Activated CD4-positive, alpha-beta memory T cell treated with anti-CD3 and anti-CD28 coated beads, Interleukin-2, amount 10 ng/mL, durations not matched to agents 7 days and 5 days (primary cell): ENCODE results near the gene PLXNB2. TPM values are rescaled to one million over a fixed set of nuclear protein-coding genes. Genes with fewer than 3 reads are reported as not detected.

Experiments used
- CTCF ChIA-PET: fragments of 350-600 bp; sonication (Branson Sonifier 250); formaldehyde crosslinking; loops from one replicate; lab custom pipeline; 2021; ENCODE audit warnings: antibody characterized with exemption, inconsistent platforms; lab: Charles Lee
- POLR2A ChIA-PET: fragments of 350-600 bp; sonication (Branson Sonifier 250); formaldehyde crosslinking; loops from one replicate; lab custom pipeline; 2021; ENCODE audit warnings: antibody characterized with exemption; lab: Charles Lee
- DNase-seq: peaks from one replicate; pipeline ENCODE4 v3.0.0-alpha.2; 2020
- H3K27ac Mint-ChIP-seq: one replicate; pipeline ENCODE4 v1.8.0; 2021; ENCODE audit warnings: mild to moderate bottlenecking, mixed read lengths
- H3K27me3 Mint-ChIP-seq: one replicate; pipeline ENCODE4 v1.8.0; 2021; ENCODE audit warnings: mixed read lengths
- H3K36me3 Mint-ChIP-seq: one replicate; pipeline ENCODE4 v1.8.0; 2021; ENCODE audit warnings: low read depth, mixed read lengths
- H3K4me1 Mint-ChIP-seq: one replicate; pipeline ENCODE4 v1.8.0; 2021; ENCODE audit warnings: mixed read lengths
- H3K4me3 Mint-ChIP-seq: one replicate; pipeline ENCODE4 v1.8.0; 2021; ENCODE audit warnings: mild to moderate bottlenecking, mixed read lengths
- H3K9me3 Mint-ChIP-seq: one replicate; pipeline ENCODE4 v1.8.0; 2021; ENCODE audit warnings: mixed read lengths
- total RNA-seq, 2 experiments: library from RNA; stranded (reverse); gene quantifications; one replicate each; pipeline ENCODE4 v1.2.3, GENCODE V29; 2021

The PLXNB2 gene
- total RNA-seq, 2 experiments from 2014 or later = 21.5 to 23.5 TPM

DNA sequence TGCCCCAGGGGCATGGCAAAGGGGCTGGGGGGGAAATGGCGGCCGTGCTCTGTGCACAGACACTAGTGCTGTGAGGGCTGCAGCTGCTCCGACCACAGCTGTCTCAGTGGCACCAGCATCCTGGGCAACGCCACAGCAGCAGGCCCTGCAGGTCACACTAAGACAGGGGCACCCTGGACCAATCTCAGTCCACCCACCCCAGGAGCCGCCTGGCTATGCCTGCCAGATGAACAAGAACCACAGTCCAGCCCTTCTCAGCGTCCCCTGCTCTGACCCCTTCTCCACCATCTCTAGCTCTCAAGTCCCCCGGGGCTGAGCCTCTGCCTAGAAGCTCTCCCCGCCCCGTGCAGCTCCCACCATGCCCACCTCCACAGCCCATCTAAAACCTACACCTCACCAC lies 79.1 kb downstream of the PLXNB2 start:
- no peaks in the 10 kb centered on the region for H3K4me1 Mint-ChIP-seq
- no peak overlapping the region for H3K4me3 Mint-ChIP-seq
- no peak overlapping the region for H3K27ac Mint-ChIP-seq
- no peaks in the 10 kb centered on the region for H3K9me3 Mint-ChIP-seq
- no peaks in the 10 kb centered on the region for H3K27me3 Mint-ChIP-seq
- POLR2A ChIA-PET = no interaction called here
- H3K36me3 Mint-ChIP-seq = peaks cover 23% of the 10 kb centered on the region
- CTCF ChIA-PET = no interaction called here
- DNase-seq = no peak

DNA sequence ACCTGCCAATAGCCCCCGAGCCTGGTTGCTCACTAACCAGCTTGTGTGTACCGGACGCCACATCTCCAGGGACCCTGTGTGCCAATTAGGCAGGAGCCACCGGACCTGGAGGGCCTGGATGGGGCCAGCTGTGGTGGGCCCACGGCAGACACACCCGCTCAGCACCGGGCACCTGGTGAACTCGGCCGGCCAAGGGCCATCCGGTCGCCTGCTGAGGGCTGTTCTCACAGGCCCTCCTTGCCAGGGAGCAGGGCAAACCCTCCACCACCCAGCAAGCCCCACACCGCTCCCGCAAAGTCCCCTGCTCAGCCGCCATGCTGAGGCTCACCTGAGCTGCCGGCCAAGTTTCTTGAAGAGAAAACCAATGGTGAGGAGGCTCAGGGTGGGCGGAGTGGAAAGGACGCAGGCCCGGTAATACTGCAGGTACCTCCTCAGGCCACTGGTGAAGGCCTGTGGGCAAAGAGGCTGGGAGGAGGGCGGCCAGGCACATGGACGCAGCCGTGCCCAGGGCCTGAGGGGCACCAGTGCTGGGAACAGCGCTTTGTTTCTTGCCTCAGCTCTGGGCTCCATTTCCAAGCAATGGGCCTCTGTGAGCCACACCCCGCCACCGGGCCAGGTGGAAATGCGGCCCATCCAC lies 79.7 kb downstream of the PLXNB2 start:
- ChIA-PET POLR2A (no interaction called here), CTCF (no interaction called here)
- peaks cover 28% of the 10 kb centered on the region for H3K36me3 Mint-ChIP-seq
- DNase-seq = no peak
- H3K9me3 Mint-ChIP-seq = no peaks in the 10 kb centered on the region
- no peaks in the 10 kb centered on the region for H3K27me3 Mint-ChIP-seq
- no peak overlapping the region for H3K4me3 Mint-ChIP-seq
- no peak overlapping the region for H3K27ac Mint-ChIP-seq
- H3K4me1 Mint-ChIP-seq = no peaks in the 10 kb centered on the region

- DNase-seq = no peak
- Mint-ChIP-seq H3K27me3 (no peaks in the 10 kb centered on the region), H3K4me3 (no peak overlapping the region), H3K36me3 (peaks cover 36% of the 10 kb centered on the region), H3K4me1 (no peaks in the 10 kb centered on the region), H3K27ac (no peak overlapping the region), H3K9me3 (no peaks in the 10 kb centered on the region)
- ChIA-PET POLR2A (no interaction called here), CTCF (no interaction called here)
Measured at GRCh38 chr22:50226875-50227165, 80.6 kb downstream of the PLXNB2 start.

DNA sequence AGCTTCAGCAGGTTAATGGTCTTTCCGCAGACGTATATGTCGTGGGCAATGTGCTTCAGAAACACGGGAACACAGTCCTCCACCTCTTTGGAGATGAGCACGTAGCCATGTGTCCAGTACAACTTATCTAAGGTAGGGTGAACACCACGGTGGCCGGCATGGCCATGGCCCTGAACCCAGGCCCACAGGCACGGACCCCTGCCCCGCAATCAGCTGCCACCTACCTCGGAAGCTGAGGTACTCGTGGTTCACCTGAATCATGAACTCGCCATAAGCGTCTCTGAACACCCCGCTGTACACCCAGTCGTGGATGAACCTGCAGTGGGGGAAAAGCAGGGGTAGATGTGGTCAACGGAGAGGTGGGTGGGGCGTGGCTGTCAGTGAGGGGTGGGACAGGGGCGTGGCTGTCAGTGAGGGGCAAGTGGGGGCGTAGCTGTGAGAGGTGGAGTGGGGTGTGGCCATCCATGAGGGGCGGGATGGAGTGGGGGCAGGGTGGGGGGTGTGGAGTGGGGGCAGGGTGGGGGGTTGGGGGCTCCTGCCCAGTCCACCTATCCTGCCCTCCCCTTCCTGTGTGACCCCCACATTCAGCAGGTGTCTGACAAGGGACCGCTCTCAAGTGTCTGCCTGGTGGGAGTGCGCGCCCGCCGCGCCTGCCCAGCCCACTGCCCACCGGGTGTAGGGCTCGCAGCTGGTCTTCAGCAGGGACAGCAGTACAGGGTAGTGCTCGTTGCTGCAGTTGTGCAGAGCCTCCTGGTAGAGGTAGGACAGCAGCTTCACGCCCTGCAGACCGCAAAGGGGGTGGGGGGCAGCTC lies 81.2 kb downstream of the PLXNB2 start:
- Mint-ChIP-seq H3K36me3 (peaks cover 37% of the 10 kb centered on the region), H3K27ac (no peak overlapping the region)
- POLR2A ChIA-PET = no interaction called here

DNA sequence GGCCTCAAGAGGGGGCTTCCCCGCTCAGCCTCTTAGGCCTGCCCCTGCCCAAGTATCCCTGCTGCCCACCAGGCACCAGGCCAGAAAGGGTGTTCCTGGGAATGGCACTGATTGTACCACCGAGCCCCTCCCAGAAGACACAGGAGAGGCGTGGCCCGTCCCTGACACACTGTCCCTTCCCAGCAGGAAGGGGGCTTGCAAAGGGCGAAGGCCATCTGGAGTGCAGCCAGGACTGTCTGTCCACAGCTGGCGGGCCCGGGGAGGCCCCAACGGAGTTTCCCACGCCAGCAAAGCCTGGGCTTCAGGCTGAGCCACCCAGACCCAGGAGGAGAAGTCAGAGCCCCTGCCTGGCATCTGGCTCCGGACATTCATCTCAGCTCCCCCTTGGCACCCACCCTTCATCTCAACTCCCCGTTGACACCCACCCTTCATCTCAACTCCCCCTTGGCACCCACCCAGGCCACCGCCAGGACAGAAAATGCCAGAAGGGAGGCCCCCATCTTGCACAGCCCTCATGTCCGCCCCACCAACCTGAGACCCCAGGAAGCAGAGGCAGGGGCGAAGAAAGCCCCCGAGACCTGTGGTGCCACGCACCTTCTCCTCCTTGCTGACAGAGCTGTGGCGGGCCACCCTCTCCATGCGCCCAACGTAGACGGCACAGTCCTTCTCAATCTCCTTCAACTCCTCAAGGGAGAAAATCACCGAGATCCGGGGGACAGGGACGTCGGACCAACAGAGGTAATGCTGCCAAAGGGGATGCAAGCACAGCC lies 82.1 kb downstream of the PLXNB2 start:
- Mint-ChIP-seq H3K36me3 (peaks cover 41% of the 10 kb centered on the region), H3K27ac (no peak overlapping the region), H3K9me3 (no peaks in the 10 kb centered on the region), H3K4me3 (no peak overlapping the region), H3K4me1 (no peaks in the 10 kb centered on the region), H3K27me3 (no peaks in the 10 kb centered on the region)
- CTCF ChIA-PET = no interaction called here
- POLR2A ChIA-PET = no interaction called here
- no peak for DNase-seq

More for the DNA sequence above, 81.2 kb downstream of the PLXNB2 start:
- no peaks in the 10 kb centered on the region for H3K27me3 Mint-ChIP-seq
- H3K9me3 Mint-ChIP-seq = no peaks in the 10 kb centered on the region
- no peaks in the 10 kb centered on the region for H3K4me1 Mint-ChIP-seq
- CTCF ChIA-PET = no interaction called here
- H3K4me3 Mint-ChIP-seq = no peak overlapping the region
- DNase-seq = no peak

Other genes starting within 250 kb of the PLXNB2 start
- not detected for gene TTLL8, start 249.3 kb downstream of the PLXNB2 start, total RNA-seq
- under 1 TPM; 0.30 to 0.50 TPM for gene MLC1, start 222.2 kb downstream of the PLXNB2 start, total RNA-seq
- not detected for gene MOV10L1, start 217.6 kb downstream of the PLXNB2 start, total RNA-seq
- under 1 TPM; 0.83 to 0.88 TPM for gene PANX2, start 136.9 kb downstream of the PLXNB2 start, total RNA-seq
- gene TRABD, start 121.7 kb downstream of the PLXNB2 start, total RNA-seq = 100 to 1,000 TPM; 136 to 138 TPM
- 10 to 100 TPM; 21.5 TPM for gene SELENOO, start 106.6 kb downstream of the PLXNB2 start, total RNA-seq
- gene TUBGCP6, start 62.6 kb downstream of the PLXNB2 start, total RNA-seq = 10 to 100 TPM; 50.6 to 53.9 TPM
- 10 to 100 TPM; 83.7 to 90.0 TPM for gene HDAC10, start 56.4 kb downstream of the PLXNB2 start, total RNA-seq
- 1 to 10 TPM; 4.8 to 5.8 TPM for gene MAPK12, start 46.0 kb downstream of the PLXNB2 start, total RNA-seq
- gene MAPK11, start 37.3 kb downstream of the PLXNB2 start, total RNA-seq = 10 to 100 TPM; 13.4 to 14.2 TPM
- 1 to 10 TPM; 5.0 to 5.6 TPM for gene DENND6B, start 19.4 kb upstream of the PLXNB2 start, total RNA-seq
- gene PPP6R2, start 35.7 kb upstream of the PLXNB2 start, total RNA-seq = 10 to 100 TPM; 56.5 to 58.9 TPM
- gene SBF1, start 167.4 kb upstream of the PLXNB2 start, total RNA-seq = 100 to 1,000 TPM; 181 to 196 TPM
- 1 to 10 TPM; 7.6 to 8.8 TPM for gene ADM2, start 173.9 kb upstream of the PLXNB2 start, total RNA-seq
- under 1 TPM; 0.48 to 0.60 TPM for gene MIOX, start 179.2 kb upstream of the PLXNB2 start, total RNA-seq
- 100 to 1,000 TPM; 111 to 114 TPM for gene LMF2, start 200.1 kb upstream of the PLXNB2 start, total RNA-seq
- 100 to 1,000 TPM; 105 to 108 TPM for gene NCAPH2, start 200.6 kb upstream of the PLXNB2 start, total RNA-seq
- gene SCO2, start 218.0 kb upstream of the PLXNB2 start, total RNA-seq = 1 to 10 TPM; 6.4 to 7.0 TPM
- 10 to 100 TPM; 89.1 to 90.2 TPM for gene TYMP, start 222.4 kb upstream of the PLXNB2 start, total RNA-seq
- 1 to 10 TPM; 8.0 to 8.4 TPM for gene KLHDC7B, start 238.3 kb upstream of the PLXNB2 start, total RNA-seq